IPS-15b (cell line): ENCODE results near the gene IL1RN.

Source experiments
- H3K27me3 ChIP-seq: one replicate; pipeline ENCODE4 v1.6.1; 2013; ENCODE audit warnings: low read length; ENCODE audit not compliant: control insufficient read depth, insufficient read depth
- H3K36me3 ChIP-seq: one replicate; pipeline ENCODE4 v1.6.1; 2013; ENCODE audit warnings: low read length; ENCODE audit not compliant: control insufficient read depth, insufficient read depth
- H3K4me1 ChIP-seq: one replicate; pipeline ENCODE4 v1.6.1; 2013; ENCODE audit warnings: mild to moderate bottlenecking, low read length; ENCODE audit not compliant: control insufficient read depth, insufficient read depth
- H3K4me3 ChIP-seq: one replicate; pipeline ENCODE4 v1.5.1; 2013; ENCODE audit warnings: low read depth, low read length
- H3K9ac ChIP-seq: one replicate; pipeline ENCODE4 v1.6.1; 2013; ENCODE audit warnings: low read depth, mild to moderate bottlenecking, low read length
- H3K9me3 ChIP-seq: one replicate; pipeline ENCODE4 v1.6.1; 2013; ENCODE audit warnings: mild to moderate bottlenecking, low read length; ENCODE audit not compliant: control insufficient read depth, insufficient read depth

IL1RN gene

DNA sequence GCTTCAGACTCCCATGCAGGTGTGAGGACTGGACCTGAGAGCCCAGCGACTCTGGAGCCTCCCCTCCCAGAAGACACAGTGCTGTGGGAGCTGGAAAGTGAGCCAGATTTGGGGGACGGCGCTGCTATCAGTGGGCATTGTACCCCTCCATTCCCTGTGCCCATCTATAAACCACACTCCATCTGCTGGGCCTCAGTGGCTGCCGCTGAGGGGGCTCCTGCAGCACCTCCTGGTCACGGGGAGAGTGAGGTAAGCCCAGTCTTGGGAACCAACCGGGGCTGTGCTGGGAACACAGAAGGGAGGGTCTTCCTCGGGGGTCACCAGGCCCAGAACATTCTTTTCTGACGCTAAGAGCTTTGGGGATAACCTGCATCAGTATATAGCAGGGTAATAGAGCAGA is 55.9 kb downstream of the IL1RN start:
- Histone ChIP-seq H3K9me3 (no peaks in the 10 kb centered on the region), H3K4me3 (no peak overlapping the region), H3K27me3 (peaks cover 2% of the 10 kb centered on the region), H3K9ac (no peak overlapping the region), H3K4me1 (no peaks in the 10 kb centered on the region), H3K36me3 (no peaks in the 10 kb centered on the region)
